ENCODE results near the gene KCNMA1. TPM values are rescaled to one million over a fixed set of nuclear protein-coding genes. Genes with fewer than 3 reads are reported as not detected.

KCNMA1 gene
- total and polyA plus RNA-seq, 10 of the 15 experiments (the other 5 are each of a cell fraction or from before 2014, with no cell fraction given), result 8.5 to 77.0 (median 21.3) TPM

- no peak for ATAC-seq
- H3K4me2 ChIP-seq (ENCODE audit: control insufficient read depth, insufficient read depth), result no peak overlapping the region
- no peak overlapping the region for H2AFZ ChIP-seq (ENCODE audit: control insufficient read depth, low read depth, low read length)
- SMC1A ChIA-PET (ENCODE audit: uncharacterized antibody, unreplicated experiment), result interaction anchor here (0.9 to 1.7 kb wide), 4 partner anchors 9 to 15 kb away, joined by 3 to 6 read pairs (median 4); no protein-coding TSS in a partner anchor
- POLR2A ChIA-PET, result no interaction called here
- no peak for DNase-seq (ENCODE audit: low read depth, low spot score)
- H3K4me3 ChIP-seq, result no peak overlapping the region
- CTCF ChIA-PET, result interaction anchor here (1.2 kb wide), 1 partner anchor 24 kb away, joined by 6 read pairs; no protein-coding TSS in a partner anchor
- intact Hi-C loops (cut with micrococcal nuclease; ENCODE audit: unreplicated experiment) (no loop called here), in situ Hi-C loops (cut with MboI) (no loop called here)
- H3K36me3 ChIP-seq (ENCODE audit: control insufficient read depth in 2 of 2, insufficient read depth in 2 of 2, low read length in 1 of 2), result no peaks in the 10 kb centered on the region
- H3K27me3 ChIP-seq (replicated peaks in 1 of 2; ENCODE audit: control insufficient read depth in 2 of 2, insufficient read depth in 2 of 2, low read length in 1 of 2), result no peaks in the 10 kb centered on the region
- H4K20me1 ChIP-seq (ENCODE audit: control insufficient read depth, insufficient read depth), result no peaks in the 10 kb centered on the region
- no peak overlapping the region for H3K9ac ChIP-seq (ENCODE audit: control insufficient read depth, insufficient read depth, low read length)
- 34% methylated on average over 4 of the region's 4 CpGs for WGBS (ENCODE audit: insufficient coverage, insufficient replicate concordance, low lambda C conversion rate, missing lambda C conversion rate)
- H3K79me2 ChIP-seq (ENCODE audit: control insufficient read depth, insufficient read depth, low read length), result no peaks in the 10 kb centered on the region
- no peaks in the 10 kb centered on the region for H3K4me1 ChIP-seq (ENCODE audit: control insufficient read depth, insufficient read depth, low read length)
- no peak for TF ChIP-seq POLR2AphosphoS5 (IDR thresholded peaks at IDR 0.05; ENCODE audit: low read length)
- no peak for TF ChIP-seq FOXK2 (IDR thresholded peaks at IDR 0.05)
- TF ChIP-seq TCF3 (IDR thresholded peaks at IDR 0.05; ENCODE audit: borderline replicate concordance, insufficient read depth, low read depth, low read length), result no peak
- no peak for TF ChIP-seq ZBED1 (IDR thresholded peaks at IDR 0.05; ENCODE audit: borderline replicate concordance)
- TF ChIP-seq EGR1 (IDR thresholded peaks at IDR 0.05; ENCODE audit: borderline replicate concordance in 1 of 2, low read depth in 2 of 2, low read length in 2 of 2), result no peak
- no peak for TF ChIP-seq HSF1 (IDR thresholded peaks at IDR 0.05; ENCODE audit: low read depth, low read length)
- no peak for TF ChIP-seq PAX8 (IDR thresholded peaks at IDR 0.05)
- no peak for TF ChIP-seq MAX (IDR thresholded peaks at IDR 0.05; ENCODE audit: low read depth, low read length)
- no peak for TF ChIP-seq RAD21 (IDR thresholded peaks at IDR 0.05; ENCODE audit: insufficient read depth, low read depth, low read length)
- FAIRE-seq, result no peak
- RAD21 ChIA-PET (ENCODE audit: unreplicated experiment), result interaction anchor here (1.2 kb wide), 1 partner anchor 522 kb away, joined by 3 read pairs; no protein-coding TSS in a partner anchor
- no peak overlapping the region for H3K27ac ChIP-seq (ENCODE audit: control insufficient read depth, insufficient read depth)
- no peaks in the 10 kb centered on the region for H3K9me3 ChIP-seq (replicated peaks; ENCODE audit: control insufficient read depth, insufficient read depth, low read length)
- no TSS peak for BruUV-seq (replicated peaks)
These were observed 448.1 kb downstream of the KCNMA1 start for GRCh38 chr10:77189520-77189919.
